Uterus (tissue), 4 donors: ENCODE measurements around the gene PSORS1C1. TPM values are rescaled to one million over a fixed set of nuclear protein-coding genes. Genes with fewer than 3 reads are reported as not detected.

Source experiments
- DNase-seq, 2 donors: peaks; one replicate each; pipeline ENCODE4 v3.0.0-alpha.2; 2019 to 2020
- H3K27ac ChIP-seq, 2 donors: fragments of 200-600 bp; sonication (generic); 1 replicate in 1 of 2; 2 replicates in 1 of 2; pipeline ENCODE4 v1.5.1; 2016 to 2018
- H3K27me3 ChIP-seq, 2 donors: fragments of 200-600 bp; sonication (generic); one replicate each; pipeline ENCODE4 v1.5.1; 2018 to 2019; ENCODE audit warnings: control low read depth in 1 of 2
- H3K36me3 ChIP-seq, 2 donors: fragments of 200-600 bp; sonication (generic); one replicate each; pipeline ENCODE4 v1.5.1; 2019; ENCODE audit warnings: control low read depth in 1 of 2
- H3K4me1 ChIP-seq, 2 donors: fragments of 200-600 bp; sonication (generic); one replicate each; pipeline ENCODE4 v1.5.1; 2018 to 2019; ENCODE audit warnings: control low read depth in 1 of 2
- H3K4me3 ChIP-seq, 2 donors: fragments of 200-600 bp; sonication (generic); 1 replicate in 1 of 2; 2 replicates in 1 of 2; pipeline ENCODE4 v1.5.1; 2018 to 2019; ENCODE audit warnings: mild to moderate bottlenecking in 1 of 2
- H3K9me3 ChIP-seq, 2 donors: fragments of 200-600 bp; sonication (generic); one replicate each; pipeline ENCODE4 v1.5.1; 2019; ENCODE audit warnings: control low read depth in 1 of 2
- CTCF ChIP-seq, 4 experiments: fragments of 200-600 bp in 2 of 4; fragments of 450-650 bp in 2 of 4; sonication (generic) in 2 of 4; IDR thresholded peaks; one replicate each; pipeline ENCODE4 v1.5.1; 2016 to 2019; ENCODE audit warnings: antibody characterized with exemption in 4 of 4, mild to moderate bottlenecking in 2 of 4, moderate library complexity in 1 of 4
- POLR2A ChIP-seq, 2 donors: fragments of 450-650 bp; IDR thresholded peaks; one replicate each; pipeline ENCODE4 v1.6.1; 2016; ENCODE audit warnings: antibody characterized with exemption in 2 of 2, mild to moderate bottlenecking in 1 of 2, moderate library complexity in 1 of 2
- intact Hi-C: fragments of 100-400 bp; cut with DNase I; formaldehyde crosslinking; loops from one replicate; pipeline ENCODE4 v1.15.1; 2023; ENCODE audit warnings: low total_unique reads
- total RNA-seq, 4 donors: library from RNA; depleted of rRNA in 3 of 4; stranded (reverse); fragments of >200 nt in 3 of 4; gene quantifications; one replicate each; pipeline versions ENCODE4 v1.1.0 to v1.2.4, GENCODE V29; 2014 to 2023
- donor health status: DM: yes; HTN: yes; CAD: no.

Gene PSORS1C1
- total RNA-seq, 4 donors from 2014 or later = under 0.01 to 4.5 (median 0.54) TPM

- DNase-seq = no peak
- TF ChIP-seq CTCF (IDR thresholded peaks at IDR 0.05) (no peak), POLR2A (IDR thresholded peaks at IDR 0.05) (no peak)
- intact Hi-C loops = no loop called here
Observed at GRCh38 chr6:31111712-31112111, 2.9 kb upstream of the PSORS1C1 start.

GRCh38 chr6:31112478-31112877 lies 2.1 kb upstream of the PSORS1C1 start, which contains the start of gene C6orf15:
Gene C6orf15, minus strand, starts transcription at chr6:31112575. Its CDS starts 20 bp downstream, at chr6:31112555.
- TF ChIP-seq POLR2A (IDR thresholded peaks at IDR 0.05) (no peak), CTCF (IDR thresholded peaks at IDR 0.05) (no peak)
- peaks cover 0 to 8% of the 10 kb centered on the region in 2 donors for H3K4me1 ChIP-seq
- no peak for DNase-seq
- no peaks in the 10 kb centered on the region for H3K9me3 ChIP-seq
- H3K4me3 ChIP-seq = no peak within 1 kb of the TSS
- no peaks in the 10 kb centered on the region for H3K27me3 ChIP-seq
- no peaks in the 10 kb centered on the region for H3K36me3 ChIP-seq
- intact Hi-C loops = no loop called here
- H3K27ac ChIP-seq = peak within 1 kb of the TSS in 1 of 2 donors; percentile 91

More at GRCh38 chr6:31111712-31112111, 2.9 kb upstream of the PSORS1C1 start:
- H3K9me3 ChIP-seq = no peaks in the 10 kb centered on the region
- no peak overlapping the region for H3K4me3 ChIP-seq
- H3K4me1 ChIP-seq = peaks cover 0 to 8% of the 10 kb centered on the region in 2 donors
- no peaks in the 10 kb centered on the region for H3K27me3 ChIP-seq
- no peak overlapping the region for H3K27ac ChIP-seq
- no peaks in the 10 kb centered on the region for H3K36me3 ChIP-seq

GRCh38 chr6:31113861-31114540 lies 599 bp upstream of the PSORS1C1 start:
- Histone ChIP-seq H3K9me3 (no peaks in the 10 kb centered on the region), H3K4me3 (no peak overlapping the region), H3K4me1 (peaks cover 0 to 8% of the 10 kb centered on the region in 2 donors), H3K27me3 (no peaks in the 10 kb centered on the region), H3K27ac (peak overlapping the region; percentile 91 to 92), H3K36me3 (no peaks in the 10 kb centered on the region)
- TF ChIP-seq POLR2A (IDR thresholded peaks at IDR 0.05) (no peak), CTCF (IDR thresholded peaks at IDR 0.05) (no peak)
- no peak for DNase-seq
- intact Hi-C loops = no loop called here

GRCh38 chr6:31114970-31115849 lies 610 bp downstream of the PSORS1C1 start:
- Histone ChIP-seq H3K27me3 (no peaks in the 10 kb centered on the region), H3K27ac (peak overlapping the region; percentile 91 to 92), H3K36me3 (no peaks in the 10 kb centered on the region), H3K9me3 (no peaks in the 10 kb centered on the region), H3K4me3 (peak overlapping the region; percentile 21 to 25), H3K4me1 (peaks cover 0 to 8% of the 10 kb centered on the region in 2 donors)
- intact Hi-C loops = no loop called here
- TF ChIP-seq CTCF (IDR thresholded peaks at IDR 0.05) (peak; percentile 4 to 45 (median 32)), POLR2A (IDR thresholded peaks at IDR 0.05) (no peak)
- DNase-seq = peak in 1 of 2 donors; percentile 42
